Activated naive CD8-positive, alpha-beta T cell (primary cell): ENCODE measurements around the gene POFUT1.
"Not testable (repeated sequence)": the region's sequence is repeated elsewhere in the genome, so short reads cannot be mapped to it uniquely, and the experiment has no call there.

Experiments
- H3K27ac Mint-ChIP-seq: one replicate; pipeline ENCODE4 v1.8.0; 2021; ENCODE audit warnings: mixed read lengths
- H3K27me3 Mint-ChIP-seq: one replicate; pipeline ENCODE4 v1.8.0; 2021; ENCODE audit warnings: mixed read lengths
- H3K36me3 Mint-ChIP-seq: one replicate; pipeline ENCODE4 v1.8.0; 2021; ENCODE audit warnings: mixed read lengths
- H3K4me1 Mint-ChIP-seq: one replicate; pipeline ENCODE4 v1.8.0; 2021; ENCODE audit warnings: low read depth, mixed read lengths
- H3K4me3 Mint-ChIP-seq: one replicate; pipeline ENCODE4 v1.8.0; 2021; ENCODE audit warnings: mild to moderate bottlenecking, mixed read lengths
- H3K9me3 Mint-ChIP-seq: one replicate; pipeline ENCODE4 v1.8.0; 2021; ENCODE audit warnings: low read depth, mixed read lengths

Gene POFUT1

DNA sequence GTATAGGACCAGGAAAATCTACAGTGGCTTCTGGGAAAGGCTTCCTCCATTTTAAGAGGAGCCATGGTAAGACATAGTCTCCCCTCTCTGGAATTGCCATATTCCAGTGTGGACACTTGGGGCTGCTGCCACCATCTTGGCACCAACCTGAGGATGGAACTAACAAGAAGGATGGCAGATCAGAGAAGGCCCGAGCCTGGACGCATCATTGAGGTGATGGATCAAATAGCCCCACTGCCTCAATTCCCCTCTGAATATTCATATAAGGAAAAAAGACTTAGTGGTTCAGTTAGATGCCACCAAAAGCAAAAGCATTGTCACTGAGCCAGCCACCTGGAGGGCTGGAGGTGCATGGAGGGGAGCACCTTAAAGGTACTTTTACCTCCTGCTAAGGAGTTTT lies 26.1 kb upstream of the POFUT1 start:
- H3K4me1 Mint-ChIP-seq = no peaks in the 10 kb centered on the region
- peaks cover 3% of the 10 kb centered on the region for H3K36me3 Mint-ChIP-seq
- no peak overlapping the region for H3K27ac Mint-ChIP-seq

DNA sequence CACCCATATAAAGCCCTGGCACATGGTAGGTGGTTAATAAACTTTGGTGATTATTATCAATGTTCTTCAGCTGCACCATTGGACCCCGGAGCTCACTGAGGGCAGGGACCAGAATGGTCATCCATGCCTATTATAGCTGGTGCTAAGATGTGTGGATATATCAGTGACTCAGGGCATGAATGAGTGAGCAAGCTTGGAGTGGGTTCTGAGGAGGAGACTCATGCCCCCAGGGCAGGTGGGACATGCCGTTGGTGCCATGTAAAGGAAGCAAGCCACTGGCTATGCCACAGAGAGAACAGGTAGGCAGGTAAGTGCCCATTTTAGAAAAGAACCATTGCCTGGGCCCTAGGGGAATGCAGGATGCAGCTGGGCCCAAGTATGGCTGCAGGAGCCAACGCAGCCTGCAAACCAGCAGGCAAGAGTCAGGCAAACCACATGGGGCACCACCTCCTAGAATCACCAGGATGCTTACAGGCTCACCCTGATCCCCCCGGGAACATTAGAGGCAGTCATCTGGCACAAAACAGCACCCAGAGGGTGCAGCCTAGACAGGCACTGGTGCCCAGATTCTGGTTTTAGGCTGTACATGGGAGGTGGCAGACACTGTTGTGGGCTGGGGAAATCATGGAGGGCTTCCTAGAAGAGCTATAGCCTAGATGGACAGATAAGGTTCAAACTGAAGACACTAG lies 23.6 kb upstream of the POFUT1 start:
- H3K36me3 Mint-ChIP-seq = no peaks in the 10 kb centered on the region
- peaks cover 6% of the 10 kb centered on the region for H3K4me1 Mint-ChIP-seq
- H3K9me3 Mint-ChIP-seq = no peaks in the 10 kb centered on the region
- H3K27me3 Mint-ChIP-seq = no peaks in the 10 kb centered on the region
- H3K27ac Mint-ChIP-seq = no peak overlapping the region
- no peak overlapping the region for H3K4me3 Mint-ChIP-seq

More for the DNA sequence above, 26.1 kb upstream of the POFUT1 start:
- H3K4me3 Mint-ChIP-seq = no peak overlapping the region
- no peaks in the 10 kb centered on the region for H3K27me3 Mint-ChIP-seq
- H3K9me3 Mint-ChIP-seq = no peaks in the 10 kb centered on the region

DNA sequence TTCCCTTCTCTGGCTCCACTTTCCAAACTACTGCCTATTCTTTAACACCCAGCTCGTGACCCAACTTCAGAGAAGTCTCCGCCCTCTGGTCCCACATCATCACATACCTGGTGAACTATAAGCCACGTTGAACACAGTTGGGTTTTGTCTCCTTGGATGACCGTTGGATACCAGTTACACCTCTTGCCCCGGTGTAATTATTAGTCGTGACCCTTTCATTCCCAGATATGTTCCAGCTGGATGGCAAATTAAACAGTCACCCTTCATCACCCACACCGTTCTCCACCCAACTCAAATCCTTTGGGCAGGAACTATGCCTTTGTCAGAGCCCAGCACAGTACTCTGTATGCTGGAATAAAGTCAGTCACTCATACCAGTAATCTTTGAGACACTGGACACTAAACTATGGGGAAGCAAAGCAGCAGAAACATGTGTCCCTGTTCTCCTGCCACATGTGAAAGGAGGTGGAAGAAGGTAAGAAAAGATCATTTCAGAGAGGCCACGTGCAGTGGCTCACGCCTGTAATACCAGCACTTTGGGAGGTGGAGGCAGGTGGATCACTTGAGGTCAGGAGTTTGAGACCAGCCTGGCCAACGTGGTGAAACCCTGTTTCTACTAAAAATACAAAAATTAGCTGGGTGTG lies 22.6 kb upstream of the POFUT1 start:
- Mint-ChIP-seq H3K27ac (no peak overlapping the region), H3K4me3 (no peak overlapping the region)

DNA sequence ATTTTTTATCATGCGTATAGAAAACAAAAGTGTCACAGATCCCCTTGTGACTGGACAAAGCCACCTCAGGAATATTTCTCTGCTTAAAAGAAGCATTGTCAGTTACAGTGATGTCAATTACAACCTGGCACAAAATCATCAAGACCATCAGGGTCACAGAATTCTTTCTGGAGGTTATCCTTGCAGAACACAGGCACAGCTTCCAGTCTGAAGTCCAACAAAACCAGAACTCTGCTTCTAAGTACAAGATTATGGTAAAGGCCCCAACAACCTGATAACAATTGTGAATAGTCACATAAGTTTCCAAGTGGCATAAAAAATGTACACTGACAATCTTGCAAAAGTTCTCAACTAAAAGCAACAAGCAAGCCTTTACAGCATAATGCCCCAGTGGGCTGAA lies 21.2 kb upstream of the POFUT1 start:
- Mint-ChIP-seq H3K4me3 (no peak overlapping the region), H3K9me3 (no peaks in the 10 kb centered on the region), H3K4me1 (peaks cover 18% of the 10 kb centered on the region), H3K27me3 (no peaks in the 10 kb centered on the region), H3K36me3 (no peaks in the 10 kb centered on the region), H3K27ac (no peak overlapping the region)

More for the DNA sequence above, 22.6 kb upstream of the POFUT1 start:
- H3K27me3 Mint-ChIP-seq = no peaks in the 10 kb centered on the region
- H3K36me3 Mint-ChIP-seq = no peaks in the 10 kb centered on the region
- peaks cover 12% of the 10 kb centered on the region for H3K4me1 Mint-ChIP-seq
- no peaks in the 10 kb centered on the region for H3K9me3 Mint-ChIP-seq

DNA sequence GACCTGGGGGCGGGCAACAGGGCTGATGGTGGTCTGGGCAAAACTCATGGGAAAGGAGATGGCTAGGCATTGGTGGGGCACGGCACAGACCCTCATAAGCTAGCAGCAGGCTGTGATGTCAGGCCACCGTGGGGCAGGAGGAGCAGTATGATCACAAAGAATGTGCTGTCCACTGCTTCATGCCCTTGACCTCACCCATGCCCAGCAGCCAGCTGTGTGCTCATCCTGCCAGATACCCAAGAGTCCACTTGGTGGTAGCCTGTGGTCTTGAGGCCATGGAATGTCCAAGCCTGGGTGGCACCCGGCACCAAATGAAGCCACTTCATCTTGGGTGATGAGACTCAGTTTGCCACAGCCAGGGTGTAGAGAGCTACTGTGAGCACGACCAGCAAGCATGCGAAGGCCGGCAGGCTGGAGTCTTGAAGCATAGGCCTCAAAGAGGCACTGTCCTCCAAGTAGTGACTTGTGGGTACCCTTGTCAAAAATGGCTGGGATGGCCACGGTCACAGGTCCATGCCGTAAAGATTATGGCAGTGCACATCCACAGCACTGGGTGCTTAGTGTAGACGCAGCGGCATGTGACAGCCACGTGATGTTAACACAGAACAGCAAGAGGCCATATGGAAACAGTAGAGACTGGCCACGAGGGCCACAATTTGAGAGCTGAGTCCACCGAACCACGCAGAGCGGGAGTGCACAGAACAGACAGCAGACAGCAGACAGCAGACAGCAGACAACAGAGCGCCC lies 19.1 kb upstream of the POFUT1 start:
- Mint-ChIP-seq H3K27me3 (no peaks in the 10 kb centered on the region), H3K9me3 (no peaks in the 10 kb centered on the region), H3K36me3 (no peaks in the 10 kb centered on the region), H3K27ac (peak overlapping the region; percentile 13), H3K4me3 (peak overlapping the region; percentile 77), H3K4me1 (peaks cover 25% of the 10 kb centered on the region)

DNA sequence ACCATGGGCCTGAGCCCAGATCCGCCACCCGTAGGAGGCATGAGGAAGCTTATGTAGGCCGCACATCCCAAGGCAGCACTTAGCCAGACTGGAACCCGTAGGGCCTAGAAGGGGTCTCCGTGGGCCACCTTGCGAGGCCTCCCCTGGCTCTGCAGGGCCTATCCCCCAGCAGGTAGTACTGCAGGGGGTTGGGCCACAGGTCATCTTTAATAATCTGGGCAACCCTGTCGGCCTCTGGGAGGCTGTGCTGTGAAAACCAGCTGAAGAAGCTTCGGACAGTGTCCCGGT lies 18.6 kb upstream of the POFUT1 start:
- Mint-ChIP-seq H3K36me3 (peaks cover 3% of the 10 kb centered on the region), H3K4me1 (peaks cover 29% of the 10 kb centered on the region), H3K9me3 (no peaks in the 10 kb centered on the region), H3K27me3 (no peaks in the 10 kb centered on the region), H3K4me3 (peak overlapping the region; percentile 81), H3K27ac (no peak overlapping the region)

DNA sequence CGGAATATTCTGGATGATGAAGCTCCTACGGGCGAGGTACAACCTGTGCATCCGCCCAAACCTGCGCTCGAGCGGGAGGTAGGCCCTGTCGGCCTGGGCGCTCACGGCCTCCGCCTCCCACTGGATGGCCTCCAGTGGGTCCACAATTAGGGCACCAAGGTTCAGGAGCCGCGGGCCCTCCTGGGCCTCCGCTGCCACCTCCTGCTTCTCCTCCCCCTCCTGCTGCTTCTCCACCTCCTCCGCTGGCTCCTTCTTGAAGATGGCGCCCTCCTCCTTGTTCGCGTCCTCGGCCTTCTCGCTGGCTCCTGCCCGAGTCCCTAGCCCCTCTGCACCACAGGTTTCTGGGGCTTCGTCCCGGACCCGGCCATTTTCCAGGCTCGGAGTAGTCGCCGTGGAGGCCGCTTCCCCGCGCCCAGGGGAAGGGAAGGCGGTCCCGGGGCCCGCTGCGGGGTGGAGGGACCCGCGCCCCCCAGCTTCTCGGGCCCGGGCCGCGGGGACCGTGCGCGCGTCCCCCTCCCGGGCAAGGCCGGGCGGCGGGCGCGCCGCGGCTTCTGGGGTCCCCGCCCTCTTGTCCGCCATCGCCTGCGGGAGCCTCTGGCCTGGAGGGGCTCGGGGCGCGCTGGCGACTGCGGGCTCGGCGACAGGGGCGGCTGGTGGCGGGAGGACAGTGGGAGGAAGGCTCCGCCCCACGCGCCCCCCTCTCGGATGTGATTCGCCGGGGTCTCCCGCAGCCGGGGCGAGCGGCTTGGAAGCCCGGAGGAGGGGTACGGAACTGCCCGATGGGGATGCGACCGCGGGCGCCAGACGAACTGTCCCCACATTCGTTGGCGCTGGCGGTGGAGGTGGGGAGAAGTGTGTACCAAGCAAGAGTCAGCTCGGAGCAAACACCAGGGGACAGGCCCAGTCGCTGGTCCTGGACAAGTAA lies 17.7 kb upstream of the POFUT1 start:
- H3K4me3 Mint-ChIP-seq = peak overlapping the region; percentile 81
- peak overlapping the region; percentile 84 for H3K27ac Mint-ChIP-seq
- H3K36me3 Mint-ChIP-seq = peaks cover 5% of the 10 kb centered on the region
- peaks cover 32% of the 10 kb centered on the region for H3K4me1 Mint-ChIP-seq
- H3K27me3 Mint-ChIP-seq = no peaks in the 10 kb centered on the region
- H3K9me3 Mint-ChIP-seq = no peaks in the 10 kb centered on the region

DNA sequence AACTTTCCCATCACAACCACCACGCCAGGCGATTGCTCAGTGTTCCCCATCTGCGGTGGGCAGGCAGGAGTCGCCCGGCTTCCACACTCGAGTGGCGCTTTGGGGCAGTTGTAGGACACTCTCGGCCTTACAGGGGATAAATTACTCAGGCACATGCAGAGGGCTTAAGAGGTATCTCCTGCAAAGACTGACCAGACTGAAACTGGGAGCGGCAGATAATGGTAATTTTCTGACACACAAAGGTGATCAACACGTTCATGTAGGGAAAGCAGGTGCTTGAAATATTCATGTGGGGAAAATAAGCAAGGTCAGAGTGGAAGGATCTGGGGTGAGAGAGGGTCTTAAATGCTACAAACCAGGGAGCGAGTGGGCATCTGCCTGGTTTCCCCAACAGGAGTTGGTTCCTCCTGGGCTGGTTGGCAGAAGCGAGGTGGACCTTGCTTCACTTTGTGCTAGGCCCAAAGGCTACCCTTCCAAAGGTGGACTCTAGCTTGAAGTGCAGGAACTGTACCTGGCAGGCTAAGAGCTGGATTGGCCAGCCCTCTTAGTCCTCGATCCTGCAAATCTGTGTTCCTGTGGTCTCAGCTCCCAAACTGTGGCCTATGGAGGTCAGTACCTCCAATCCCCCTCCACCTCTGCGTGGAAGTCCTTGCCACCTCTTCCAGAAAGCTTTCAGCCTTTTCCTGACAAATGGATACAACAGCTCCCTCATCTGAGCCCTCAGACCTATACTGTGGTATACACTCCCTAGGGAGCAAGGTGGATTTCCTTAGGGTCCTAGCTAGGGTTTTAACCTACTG lies 16.9 kb upstream of the POFUT1 start:
- H3K27ac Mint-ChIP-seq = peak overlapping the region; percentile 84
- peaks cover 7% of the 10 kb centered on the region for H3K36me3 Mint-ChIP-seq
- H3K4me3 Mint-ChIP-seq = peak overlapping the region; percentile 78

DNA sequence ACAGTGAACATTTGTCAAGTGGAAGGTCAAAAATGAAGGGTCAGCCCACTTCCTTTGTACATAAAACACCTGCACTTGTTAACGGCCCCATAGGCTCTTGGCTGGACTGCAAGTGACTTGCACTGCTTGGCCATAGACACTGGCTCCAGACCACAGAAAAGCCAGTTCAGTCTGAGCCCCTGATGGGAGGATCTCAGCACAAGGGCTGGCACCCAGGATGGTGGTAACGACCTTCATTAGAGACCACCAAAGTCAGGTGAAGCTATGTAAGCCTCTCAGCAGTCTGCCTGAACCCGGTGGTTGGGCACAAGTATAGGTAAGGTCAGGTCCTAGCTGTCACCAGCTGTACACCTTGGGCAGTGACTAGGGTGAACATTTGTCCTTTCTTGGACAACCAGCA lies 16.3 kb upstream of the POFUT1 start:
- H3K4me1 Mint-ChIP-seq = peaks cover 36% of the 10 kb centered on the region
- peaks cover 7% of the 10 kb centered on the region for H3K36me3 Mint-ChIP-seq
- H3K4me3 Mint-ChIP-seq = peak overlapping the region; percentile 78
- H3K27me3 Mint-ChIP-seq = no peaks in the 10 kb centered on the region
- H3K27ac Mint-ChIP-seq = peak overlapping the region; percentile 52
- no peaks in the 10 kb centered on the region for H3K9me3 Mint-ChIP-seq

More for the DNA sequence above, 16.9 kb upstream of the POFUT1 start:
- peaks cover 36% of the 10 kb centered on the region for H3K4me1 Mint-ChIP-seq
- no peaks in the 10 kb centered on the region for H3K9me3 Mint-ChIP-seq
- no peaks in the 10 kb centered on the region for H3K27me3 Mint-ChIP-seq

DNA sequence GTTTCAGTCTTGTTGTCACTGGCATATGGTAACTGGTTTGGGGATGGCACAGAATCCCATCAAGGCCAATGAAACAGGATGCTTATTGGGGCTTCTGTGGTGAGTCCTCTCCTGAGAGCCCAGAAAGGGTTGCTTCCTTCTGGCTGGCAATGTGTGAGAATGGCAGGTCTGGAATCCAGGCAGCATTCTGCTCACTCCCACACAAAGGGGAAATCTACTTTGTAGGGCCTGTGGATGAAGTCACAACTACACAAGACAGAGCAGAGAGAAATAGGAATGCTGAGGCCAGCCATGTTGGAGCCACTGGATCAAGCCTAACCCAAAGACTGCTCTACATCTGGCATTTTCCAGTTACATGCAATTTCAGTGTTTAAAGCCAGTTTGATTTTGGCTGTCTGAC lies 15.8 kb upstream of the POFUT1 start:
- peaks cover 36% of the 10 kb centered on the region for H3K4me1 Mint-ChIP-seq

DNA sequence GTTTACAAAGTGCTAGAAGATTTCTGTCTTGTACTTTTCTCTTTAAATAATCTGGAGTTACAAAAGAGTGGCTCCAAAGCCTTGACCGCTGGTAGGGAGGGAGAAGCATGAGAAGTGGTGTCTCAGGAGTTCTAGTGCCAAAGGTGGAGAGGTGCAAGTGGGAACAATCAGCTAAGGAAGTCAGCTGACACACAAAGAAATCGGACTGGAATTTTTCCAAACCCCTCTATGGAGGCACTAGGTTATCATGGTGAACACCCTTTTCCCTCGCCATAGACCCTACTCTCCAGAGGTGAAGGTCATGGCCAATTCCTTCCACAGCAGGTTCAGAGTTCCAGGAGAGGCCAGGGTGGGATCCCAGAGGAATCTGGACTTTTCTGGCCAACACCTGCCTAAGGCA lies 15.0 kb upstream of the POFUT1 start:
- peaks cover 39% of the 10 kb centered on the region for H3K4me1 Mint-ChIP-seq
- H3K9me3 Mint-ChIP-seq = no peaks in the 10 kb centered on the region
- H3K36me3 Mint-ChIP-seq = peaks cover 9% of the 10 kb centered on the region
- peak overlapping the region; percentile 14 for H3K27ac Mint-ChIP-seq
- no peaks in the 10 kb centered on the region for H3K27me3 Mint-ChIP-seq
- H3K4me3 Mint-ChIP-seq = no peak overlapping the region

More for the DNA sequence above, 15.8 kb upstream of the POFUT1 start:
- H3K9me3 Mint-ChIP-seq = no peaks in the 10 kb centered on the region
- H3K27ac Mint-ChIP-seq = peak overlapping the region; percentile 52
- H3K4me3 Mint-ChIP-seq = no peak overlapping the region
- H3K27me3 Mint-ChIP-seq = no peaks in the 10 kb centered on the region
- H3K36me3 Mint-ChIP-seq = peaks cover 7% of the 10 kb centered on the region

DNA sequence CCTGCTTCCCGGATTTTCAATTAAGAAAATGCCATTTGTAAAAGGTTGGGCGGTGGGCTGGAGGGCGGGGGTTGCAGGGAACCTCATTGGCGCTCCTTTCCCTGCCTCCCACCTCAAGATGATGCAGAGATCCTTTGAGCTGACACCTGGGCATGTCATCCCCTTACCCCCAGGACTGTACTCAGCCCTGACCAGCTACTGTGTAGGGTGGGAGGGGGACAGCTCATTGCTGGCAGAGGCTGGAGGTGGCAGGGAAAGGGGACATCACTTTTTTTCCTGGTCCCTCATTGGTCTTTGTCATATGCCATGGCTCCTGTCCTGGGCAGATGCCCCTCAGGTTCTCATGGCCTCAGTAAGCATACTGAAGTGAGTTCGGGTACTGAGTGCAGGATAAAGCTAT lies 14.3 kb upstream of the POFUT1 start:
- H3K9me3 Mint-ChIP-seq, H3K27me3 Mint-ChIP-seq, H3K27ac Mint-ChIP-seq, H3K4me3 Mint-ChIP-seq: not testable (repeated sequence)
- Mint-ChIP-seq H3K4me1 (peaks cover 41% of the 10 kb centered on the region), H3K36me3 (peaks cover 11% of the 10 kb centered on the region)

DNA sequence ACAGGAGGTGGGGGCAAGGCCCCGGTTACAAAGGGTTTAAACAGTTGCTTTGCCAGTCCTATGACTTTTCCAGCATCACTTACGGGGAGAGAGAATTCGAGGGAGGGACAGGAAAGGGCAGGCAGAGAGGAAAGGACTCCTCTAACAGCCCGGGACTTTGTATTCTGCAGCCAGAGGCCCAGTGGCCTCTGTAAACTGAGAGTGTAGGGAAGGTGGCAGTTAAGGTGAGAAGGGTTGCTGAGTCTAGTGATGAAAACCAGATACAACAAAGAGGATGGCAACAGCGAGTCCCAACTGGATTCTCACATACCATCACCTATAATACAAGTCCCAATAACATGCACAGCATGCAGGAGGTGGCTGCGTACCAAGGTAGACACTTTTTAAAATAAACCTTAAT lies 13.7 kb upstream of the POFUT1 start:
- Mint-ChIP-seq H3K4me1 (peaks cover 42% of the 10 kb centered on the region), H3K4me3 (no peak overlapping the region), H3K9me3 (no peaks in the 10 kb centered on the region), H3K27ac (peak overlapping the region; percentile 34), H3K36me3 (peaks cover 11% of the 10 kb centered on the region), H3K27me3 (no peaks in the 10 kb centered on the region)

DNA sequence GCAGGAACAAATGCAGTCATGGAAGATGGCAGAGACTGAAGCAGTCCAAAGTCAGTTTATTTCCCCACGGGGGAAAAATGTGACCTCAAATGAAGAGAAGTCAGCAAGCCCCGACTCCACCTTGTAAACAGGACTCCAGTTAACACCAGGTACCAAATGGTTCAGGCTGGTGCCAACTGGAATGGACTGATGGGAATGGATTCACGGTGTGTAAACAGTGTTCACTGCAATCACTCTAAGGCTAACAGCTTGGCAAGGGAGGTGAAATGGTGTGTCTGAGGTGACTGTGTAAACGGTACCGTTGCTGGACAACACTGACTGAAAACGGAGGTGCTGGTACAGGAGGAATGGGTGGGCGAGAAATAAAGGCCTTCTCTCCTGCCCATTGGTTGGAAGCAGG lies 12.1 kb upstream of the POFUT1 start:
- Mint-ChIP-seq H3K36me3 (peaks cover 11% of the 10 kb centered on the region), H3K9me3 (no peaks in the 10 kb centered on the region), H3K27ac (peak overlapping the region; percentile 47), H3K4me3 (no peak overlapping the region), H3K4me1 (peaks cover 43% of the 10 kb centered on the region), H3K27me3 (no peaks in the 10 kb centered on the region)
